ENCODE results near the gene SLC13A4.

Gene SLC13A4

DNA sequence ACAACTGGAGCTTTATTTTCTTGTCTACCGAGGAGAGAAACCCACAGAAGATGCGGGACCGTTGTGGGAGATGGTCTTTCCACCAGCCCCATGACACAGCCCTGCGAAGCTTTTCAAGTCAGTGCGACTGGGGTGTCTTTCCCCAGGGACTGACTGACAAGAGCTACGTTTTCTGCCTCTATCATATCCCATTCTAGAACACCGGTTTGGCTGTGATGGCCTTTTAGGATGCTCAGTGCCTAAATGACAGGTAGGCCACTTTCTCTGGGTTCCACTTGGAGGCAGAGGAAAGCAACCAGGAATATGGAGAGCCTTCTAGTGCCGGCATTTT, 16.9 kb downstream of the SLC13A4 start:
- Histone ChIP-seq H3K27ac (ENCODE audit: extremely low read depth, low read depth, low read length) (no peak overlapping the region), H3K36me3 (ENCODE audit: control insufficient read depth in 2 of 2, insufficient read depth in 1 of 2, low read length in 2 of 2) (peaks cover 0 to 6% of the 10 kb centered on the region in 2 experiments; a peak in 1 of 3 replicates), H3K9me3 (ENCODE audit: control insufficient read depth, insufficient read depth, low read depth, low read length) (no peaks in the 10 kb centered on the region), H3K4me3 (ENCODE audit: low read depth, low read length) (no peak overlapping the region), H3K4me1 (ENCODE audit: control insufficient read depth, insufficient read depth, low read length) (peaks cover 6% of the 10 kb centered on the region)
- CTCF ChIA-PET = interaction anchor here (0.7 to 5.0 kb wide), 14 partner anchors 9 to 297 kb away, joined by 3 to 58 read pairs (median 3); no protein-coding TSS in a partner anchor
- TF ChIP-seq HOXD13 (CRISPR knock-in tag; IDR thresholded peaks at IDR 0.05; ENCODE audit: borderline replicate concordance) = no peak
- TF ChIP-seq, protein P1, sequence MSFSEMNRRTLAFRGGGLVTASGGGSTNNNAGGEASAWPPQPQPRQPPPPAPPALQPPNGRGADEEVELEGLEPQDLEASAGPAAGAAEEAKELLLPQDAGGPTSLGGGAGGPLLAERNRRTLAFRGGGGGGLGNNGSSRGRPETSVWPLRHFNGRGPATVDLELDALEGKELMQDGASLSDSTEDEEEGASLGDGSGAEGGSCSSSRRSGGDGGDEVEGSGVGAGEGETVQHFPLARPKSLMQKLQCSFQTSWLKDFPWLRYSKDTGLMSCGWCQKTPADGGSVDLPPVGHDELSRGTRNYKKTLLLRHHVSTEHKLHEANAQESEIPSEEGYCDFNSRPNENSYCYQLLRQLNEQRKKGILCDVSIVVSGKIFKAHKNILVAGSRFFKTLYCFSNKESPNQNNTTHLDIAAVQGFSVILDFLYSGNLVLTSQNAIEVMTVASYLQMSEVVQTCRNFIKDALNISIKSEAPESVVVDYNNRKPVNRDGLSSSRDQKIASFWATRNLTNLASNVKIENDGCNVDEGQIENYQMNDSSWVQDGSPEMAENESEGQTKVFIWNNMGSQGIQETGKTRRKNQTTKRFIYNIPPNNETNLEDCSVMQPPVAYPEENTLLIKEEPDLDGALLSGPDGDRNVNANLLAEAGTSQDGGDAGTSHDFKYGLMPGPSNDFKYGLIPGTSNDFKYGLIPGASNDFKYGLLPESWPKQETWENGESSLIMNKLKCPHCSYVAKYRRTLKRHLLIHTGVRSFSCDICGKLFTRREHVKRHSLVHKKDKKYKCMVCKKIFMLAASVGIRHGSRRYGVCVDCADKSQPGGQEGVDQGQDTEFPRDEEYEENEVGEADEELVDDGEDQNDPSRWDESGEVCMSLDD (tag by site-specific recombination; IDR thresholded peaks at IDR 0.05) = no peak
- TF ChIP-seq EGR2 (tag by site-specific recombination; IDR thresholded peaks at IDR 0.05; ENCODE audit: low read depth) = no peak
- TF ChIP-seq, protein P2, sequence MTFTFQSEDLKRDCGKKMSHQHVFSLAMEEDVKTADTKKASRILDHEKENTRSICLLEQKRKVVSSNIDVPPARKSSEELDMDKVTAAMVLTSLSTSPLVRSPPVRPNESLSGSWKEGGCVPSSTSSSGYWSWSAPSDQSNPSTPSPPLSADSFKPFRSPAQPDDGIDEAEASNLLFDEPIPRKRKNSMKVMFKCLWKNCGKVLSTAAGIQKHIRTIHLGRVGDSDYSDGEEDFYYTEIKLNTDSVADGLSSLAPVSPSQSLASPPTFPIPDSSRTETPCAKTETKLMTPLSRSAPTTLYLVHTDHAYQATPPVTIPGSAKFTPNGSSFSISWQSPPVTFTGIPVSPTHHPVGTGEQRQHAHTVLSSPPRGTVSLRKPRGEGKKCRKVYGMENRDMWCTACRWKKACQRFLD (tag by site-specific recombination; IDR thresholded peaks at IDR 0.05) = no peak
- TF ChIP-seq BCL11B (tag by site-specific recombination; IDR thresholded peaks at IDR 0.05; ENCODE audit: low read depth) = no peak
- TF ChIP-seq ZNF335 (tag by site-specific recombination; conservative IDR thresholded peaks at IDR 0.05) = no peak
- TF ChIP-seq ZNF223 (tag by site-specific recombination; IDR thresholded peaks at IDR 0.05) = no peak
- TF ChIP-seq ZNF10 (tag by site-specific recombination; IDR thresholded peaks at IDR 0.05) = no peak
- no peak for TF ChIP-seq ZNF426 (tag by site-specific recombination; IDR thresholded peaks at IDR 0.05)
- no peak for TF ChIP-seq ZBTB1 (tag by site-specific recombination; IDR thresholded peaks at IDR 0.05)
- TF ChIP-seq, protein P3, sequence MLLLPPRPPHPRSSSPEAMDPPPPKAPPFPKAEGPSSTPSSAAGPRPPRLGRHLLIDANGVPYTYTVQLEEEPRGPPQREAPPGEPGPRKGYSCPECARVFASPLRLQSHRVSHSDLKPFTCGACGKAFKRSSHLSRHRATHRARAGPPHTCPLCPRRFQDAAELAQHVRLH (tag by site-specific recombination; IDR thresholded peaks at IDR 0.05) = no peak
- TF ChIP-seq ZNF174 (tag by site-specific recombination; IDR thresholded peaks at IDR 0.05) = no peak
- TF ChIP-seq, protein P4, sequence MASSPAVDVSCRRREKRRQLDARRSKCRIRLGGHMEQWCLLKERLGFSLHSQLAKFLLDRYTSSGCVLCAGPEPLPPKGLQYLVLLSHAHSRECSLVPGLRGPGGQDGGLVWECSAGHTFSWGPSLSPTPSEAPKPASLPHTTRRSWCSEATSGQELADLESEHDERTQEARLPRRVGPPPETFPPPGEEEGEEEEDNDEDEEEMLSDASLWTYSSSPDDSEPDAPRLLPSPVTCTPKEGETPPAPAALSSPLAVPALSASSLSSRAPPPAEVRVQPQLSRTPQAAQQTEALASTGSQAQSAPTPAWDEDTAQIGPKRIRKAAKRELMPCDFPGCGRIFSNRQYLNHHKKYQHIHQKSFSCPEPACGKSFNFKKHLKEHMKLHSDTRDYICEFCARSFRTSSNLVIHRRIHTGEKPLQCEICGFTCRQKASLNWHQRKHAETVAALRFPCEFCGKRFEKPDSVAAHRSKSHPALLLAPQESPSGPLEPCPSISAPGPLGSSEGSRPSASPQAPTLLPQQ (tag by site-specific recombination; IDR thresholded peaks at IDR 0.05) = no peak
- TF ChIP-seq ZNF791 (tag by site-specific recombination; IDR thresholded peaks at IDR 0.05) = no peak
- POLR2A ChIA-PET = no interaction called here

DNA sequence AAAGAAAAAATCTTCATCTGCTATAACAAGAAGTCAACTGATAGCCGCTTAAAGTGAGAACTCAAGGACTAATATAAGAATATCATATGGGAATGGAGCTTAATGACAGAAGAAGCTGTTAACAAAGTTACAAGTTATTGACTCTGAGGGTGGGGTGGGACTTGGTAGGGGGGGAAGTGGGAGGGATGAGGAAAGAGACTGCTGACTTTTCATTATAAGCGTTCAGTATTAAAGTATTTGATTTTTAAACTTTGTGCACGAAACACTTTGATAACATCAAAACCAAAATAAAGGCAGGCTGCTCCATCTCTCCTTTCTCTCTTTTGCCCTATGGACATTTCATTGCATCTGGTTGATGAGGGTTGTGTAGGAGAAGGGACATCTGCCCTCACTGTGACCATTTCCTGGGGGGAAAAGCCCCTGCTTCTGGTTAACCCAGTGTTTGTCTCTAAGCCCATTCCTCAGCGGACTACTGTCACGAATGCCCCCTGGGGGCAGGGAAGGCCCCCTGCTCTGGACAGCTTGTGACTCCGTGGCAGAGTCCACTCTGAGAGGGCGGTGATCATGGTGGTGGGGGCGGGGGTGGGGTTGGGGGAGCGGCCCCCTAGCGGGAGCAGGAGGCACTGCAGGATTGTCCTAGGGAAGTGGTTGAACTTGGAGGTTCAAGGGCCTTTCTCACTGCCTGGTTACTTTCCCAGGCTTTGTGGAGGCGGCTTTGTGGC, 17.4 kb downstream of the SLC13A4 start:
- ChIA-PET POLR2A (no interaction called here), CTCF (interaction anchor here (0.7 to 5.0 kb wide), 13 partner anchors 9 to 196 kb away, joined by 3 to 58 read pairs (median 3); no protein-coding TSS in a partner anchor)
- Histone ChIP-seq H3K4me1 (ENCODE audit: control insufficient read depth, insufficient read depth, low read length) (peaks cover under 1% of the 10 kb centered on the region; the same call in 1 of the 2 replicates), H3K27ac (ENCODE audit: extremely low read depth, low read depth, low read length) (no peak overlapping the region), H3K36me3 (ENCODE audit: control insufficient read depth in 2 of 2, insufficient read depth in 1 of 2, low read length in 2 of 2) (peaks cover 0 to 7% of the 10 kb centered on the region in 2 experiments; a peak in 1 of 3 replicates), H3K9me3 (ENCODE audit: control insufficient read depth, insufficient read depth, low read depth, low read length) (no peaks in the 10 kb centered on the region), H3K4me3 (ENCODE audit: low read depth, low read length) (no peak overlapping the region)
- TF ChIP-seq, protein P5, sequence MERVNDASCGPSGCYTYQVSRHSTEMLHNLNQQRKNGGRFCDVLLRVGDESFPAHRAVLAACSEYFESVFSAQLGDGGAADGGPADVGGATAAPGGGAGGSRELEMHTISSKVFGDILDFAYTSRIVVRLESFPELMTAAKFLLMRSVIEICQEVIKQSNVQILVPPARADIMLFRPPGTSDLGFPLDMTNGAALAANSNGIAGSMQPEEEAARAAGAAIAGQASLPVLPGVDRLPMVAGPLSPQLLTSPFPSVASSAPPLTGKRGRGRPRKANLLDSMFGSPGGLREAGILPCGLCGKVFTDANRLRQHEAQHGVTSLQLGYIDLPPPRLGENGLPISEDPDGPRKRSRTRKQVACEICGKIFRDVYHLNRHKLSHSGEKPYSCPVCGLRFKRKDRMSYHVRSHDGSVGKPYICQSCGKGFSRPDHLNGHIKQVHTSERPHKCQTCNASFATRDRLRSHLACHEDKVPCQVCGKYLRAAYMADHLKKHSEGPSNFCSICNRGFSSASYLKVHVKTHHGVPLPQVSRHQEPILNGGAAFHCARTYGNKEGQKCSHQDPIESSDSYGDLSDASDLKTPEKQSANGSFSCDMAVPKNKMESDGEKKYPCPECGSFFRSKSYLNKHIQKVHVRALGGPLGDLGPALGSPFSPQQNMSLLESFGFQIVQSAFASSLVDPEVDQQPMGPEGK (tag by site-specific recombination; IDR thresholded peaks at IDR 0.05) = 0 out of 2 replicates have a peak, but pooled peaks have one; percentile 22
- TF ChIP-seq ZBTB1 (tag by site-specific recombination; IDR thresholded peaks at IDR 0.05) = no peak
